ENCODE data around the gene CYSTM1.

CYSTM1 gene

DNA sequence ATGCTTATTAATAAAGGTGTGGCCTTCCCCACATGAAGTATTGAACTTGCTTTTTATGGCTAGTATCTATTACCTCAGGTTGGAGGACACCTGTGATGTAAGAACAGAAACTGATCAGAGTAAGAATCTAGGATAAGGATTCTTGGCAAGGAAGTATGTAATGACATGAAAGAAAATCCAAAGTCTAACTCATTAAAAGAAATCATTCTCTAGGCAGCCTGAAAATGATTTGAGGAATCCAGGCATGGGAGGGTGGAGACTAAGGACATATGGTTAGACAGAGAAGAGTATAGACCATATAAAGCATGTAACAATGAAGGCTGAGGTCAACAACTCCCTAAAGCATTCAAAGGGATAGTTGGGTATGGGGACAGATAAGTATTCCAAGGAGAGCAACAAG lies 95.0 kb downstream of the CYSTM1 start:
- no peaks in the 10 kb centered on the region for H3K27me3 ChIP-seq (ENCODE audit: insufficient read depth, low read length)
- H3K36me3 ChIP-seq (ENCODE audit: insufficient read depth, low read length): peaks cover 6% of the 10 kb centered on the region
- no peaks in the 10 kb centered on the region for H3K9me3 ChIP-seq (ENCODE audit: low read length)
- H2AFZ ChIP-seq (ENCODE audit: low read depth, low read length): no peak overlapping the region
- no peak overlapping the region for H3K4me3 ChIP-seq (ENCODE audit: low read length)
- peaks cover 4% of the 10 kb centered on the region for H3K4me1 ChIP-seq (ENCODE audit: insufficient read depth, low read length)

DNA sequence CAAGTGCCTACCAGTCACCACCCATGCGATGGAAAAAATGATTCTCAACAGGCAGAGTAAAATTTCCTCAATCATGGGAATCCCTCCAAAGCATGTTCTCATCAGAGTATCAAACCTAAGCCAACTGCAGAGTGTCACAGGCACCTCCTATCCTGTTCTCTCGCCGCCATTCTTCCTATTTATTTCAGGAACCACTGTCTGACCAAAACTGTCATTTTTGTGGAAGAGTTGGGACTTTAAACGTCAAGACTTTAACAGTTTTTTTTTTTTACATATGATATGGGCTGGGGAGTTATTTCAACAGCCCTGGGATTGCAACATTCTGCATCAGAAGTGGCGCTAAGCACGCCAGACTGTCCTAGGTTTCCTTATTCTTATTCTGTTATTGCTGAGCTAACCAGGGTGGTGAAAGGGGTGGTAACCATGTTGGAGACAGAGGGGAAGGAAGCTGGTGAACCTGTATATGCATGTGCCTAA lies 98.5 kb downstream of the CYSTM1 start:
- no peak overlapping the region for H3K4me3 ChIP-seq (ENCODE audit: low read length)
- no peak overlapping the region for H2AFZ ChIP-seq (ENCODE audit: low read depth, low read length)
- H3K36me3 ChIP-seq (ENCODE audit: insufficient read depth, low read length): peaks cover 11% of the 10 kb centered on the region

DNA sequence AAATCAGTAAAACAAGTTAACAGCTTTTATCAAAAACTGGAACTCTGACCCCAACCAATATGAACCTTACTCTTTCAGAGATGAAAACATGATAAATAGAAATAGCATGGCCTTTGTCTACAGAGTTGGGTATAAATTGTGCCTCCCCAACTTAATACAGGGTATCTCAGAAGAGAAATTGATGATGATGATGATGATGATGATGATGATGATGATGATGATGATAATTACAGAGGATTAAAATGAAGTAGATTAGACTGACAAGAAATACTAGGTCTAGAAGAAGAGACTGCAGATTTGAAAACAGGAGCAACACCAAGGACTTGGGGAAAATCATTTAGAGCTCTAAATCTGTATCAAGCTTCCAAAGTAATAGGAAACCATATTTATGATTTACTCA lies 100.8 kb downstream of the CYSTM1 start:
- no peak overlapping the region for H3K4me3 ChIP-seq (ENCODE audit: low read length)
- no peaks in the 10 kb centered on the region for H3K27me3 ChIP-seq (ENCODE audit: insufficient read depth, low read length)
- H2AFZ ChIP-seq (ENCODE audit: low read depth, low read length): no peak overlapping the region
- H3K36me3 ChIP-seq (ENCODE audit: insufficient read depth, low read length): peaks cover 22% of the 10 kb centered on the region
- no peaks in the 10 kb centered on the region for H3K9me3 ChIP-seq (ENCODE audit: low read length)
- H3K4me1 ChIP-seq (ENCODE audit: insufficient read depth, low read length): no peaks in the 10 kb centered on the region

More for the DNA sequence above, 98.5 kb downstream of the CYSTM1 start:
- Histone ChIP-seq H3K9me3 (ENCODE audit: low read length) (no peaks in the 10 kb centered on the region), H3K27me3 (ENCODE audit: insufficient read depth, low read length) (no peaks in the 10 kb centered on the region), H3K4me1 (ENCODE audit: insufficient read depth, low read length) (no peaks in the 10 kb centered on the region)

DNA sequence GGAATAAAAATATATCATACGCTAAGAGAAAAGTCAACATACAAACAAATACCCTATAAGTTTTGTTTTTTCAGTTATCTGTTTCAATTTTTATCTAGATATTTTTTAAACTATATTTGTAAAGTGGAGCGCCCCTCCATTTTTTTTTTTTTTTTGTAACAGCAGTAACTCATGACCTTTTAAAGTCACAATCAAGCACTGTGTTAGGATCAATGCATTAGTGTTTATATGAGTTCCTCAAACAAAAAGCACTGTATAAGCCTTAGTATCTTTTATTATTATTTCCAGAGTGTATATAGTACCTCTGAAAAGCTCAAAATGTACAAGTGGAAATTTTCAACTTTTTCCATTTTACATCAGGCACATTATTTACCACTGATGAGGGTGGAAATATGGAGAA lies 107.3 kb downstream of the CYSTM1 start:
- no peaks in the 10 kb centered on the region for H3K9me3 ChIP-seq (ENCODE audit: low read length)
- no peaks in the 10 kb centered on the region for H3K4me1 ChIP-seq (ENCODE audit: insufficient read depth, low read length)
- no peaks in the 10 kb centered on the region for H3K27me3 ChIP-seq (ENCODE audit: insufficient read depth, low read length)
- no peak overlapping the region for H3K4me3 ChIP-seq (ENCODE audit: low read length)
- H3K36me3 ChIP-seq (ENCODE audit: insufficient read depth, low read length): peaks cover 21% of the 10 kb centered on the region
- H2AFZ ChIP-seq (ENCODE audit: low read depth, low read length): no peak overlapping the region

DNA sequence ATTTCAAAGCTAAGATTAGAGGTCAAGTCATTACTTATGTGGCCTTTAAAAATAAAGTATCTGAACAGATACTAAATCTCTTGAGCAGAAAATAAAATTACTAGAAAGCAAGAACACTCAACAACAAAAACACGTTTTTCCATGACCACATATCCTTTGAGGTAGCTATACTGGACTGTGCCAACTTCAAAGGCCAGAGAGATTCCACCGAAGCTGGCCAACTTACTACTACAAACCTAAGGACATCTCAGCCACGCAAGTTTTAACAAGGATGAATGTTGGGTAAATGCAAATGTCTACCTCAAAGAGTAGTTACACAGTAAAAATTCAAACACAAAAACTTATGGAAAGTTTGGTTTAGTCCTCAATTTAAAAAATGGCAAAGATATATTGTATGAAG lies 109.0 kb downstream of the CYSTM1 start:
- no peak overlapping the region for H3K4me3 ChIP-seq (ENCODE audit: low read length)

DNA sequence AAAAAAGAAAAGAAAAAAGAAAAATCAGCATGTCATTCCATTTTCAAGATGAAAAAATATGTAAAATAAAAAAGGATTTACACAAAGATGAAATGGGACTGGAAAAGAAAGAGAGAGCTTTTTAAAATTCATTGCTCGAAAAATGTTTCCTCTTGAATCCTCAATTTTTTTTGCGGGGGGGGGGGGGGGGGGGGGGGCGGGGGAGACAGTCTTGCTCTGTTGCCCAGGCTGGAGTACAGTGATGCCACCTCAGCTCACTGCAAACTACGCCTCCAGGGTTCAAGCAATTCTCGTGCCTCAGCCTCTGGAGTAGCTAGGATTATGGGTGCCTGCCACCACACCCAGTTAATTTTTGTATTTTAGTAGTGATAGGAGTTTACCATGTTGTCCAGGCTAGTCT lies 111.4 kb downstream of the CYSTM1 start:
- no peaks in the 10 kb centered on the region for H3K9me3 ChIP-seq (ENCODE audit: low read length)
- peaks cover 1% of the 10 kb centered on the region for H3K36me3 ChIP-seq (ENCODE audit: insufficient read depth, low read length)
- no peaks in the 10 kb centered on the region for H3K4me1 ChIP-seq (ENCODE audit: insufficient read depth, low read length)
- H3K27me3 ChIP-seq (ENCODE audit: insufficient read depth, low read length): no peaks in the 10 kb centered on the region
- H2AFZ ChIP-seq (ENCODE audit: low read depth, low read length): no peak overlapping the region
- no peak overlapping the region for H3K4me3 ChIP-seq (ENCODE audit: low read length)

More for the DNA sequence above, 109.0 kb downstream of the CYSTM1 start:
- Histone ChIP-seq H3K9me3 (ENCODE audit: low read length) (no peaks in the 10 kb centered on the region), H3K27me3 (ENCODE audit: insufficient read depth, low read length) (no peaks in the 10 kb centered on the region), H3K36me3 (ENCODE audit: insufficient read depth, low read length) (peaks cover 16% of the 10 kb centered on the region), H2AFZ (ENCODE audit: low read depth, low read length) (no peak overlapping the region), H3K4me1 (ENCODE audit: insufficient read depth, low read length) (no peaks in the 10 kb centered on the region)

DNA sequence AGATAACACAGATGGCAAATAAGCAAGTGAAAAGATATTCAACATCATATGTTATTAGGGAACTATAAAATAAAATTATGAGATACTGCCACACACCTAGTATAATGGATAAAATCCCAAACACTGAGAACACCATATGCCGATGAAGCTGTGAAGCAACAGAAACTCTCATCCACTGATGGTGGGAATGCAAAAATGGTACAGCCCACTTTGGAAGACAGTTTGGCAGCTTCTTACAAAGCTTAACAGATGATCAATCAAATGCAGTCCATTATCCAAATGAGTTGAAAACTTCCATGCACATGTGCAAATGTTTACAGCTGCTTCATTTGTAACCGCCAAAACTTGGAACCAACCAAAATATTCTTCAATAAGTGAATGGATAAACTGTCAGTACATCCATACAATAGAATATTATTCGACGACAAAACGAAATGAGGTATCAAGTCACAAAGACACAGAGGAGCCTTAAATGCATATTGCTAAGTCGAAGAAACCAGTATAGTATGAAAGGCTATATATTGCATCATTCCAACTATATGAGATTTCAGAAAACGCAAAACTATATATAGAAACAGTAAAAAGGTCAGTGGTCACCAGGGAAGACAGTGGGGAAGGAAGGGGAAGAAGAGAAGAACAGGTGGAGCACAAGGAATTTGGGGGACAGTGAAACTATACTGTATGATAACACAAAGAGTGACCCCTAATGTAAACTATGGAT lies 113.0 kb downstream of the CYSTM1 start:
- no peak overlapping the region for H2AFZ ChIP-seq (ENCODE audit: low read depth, low read length)
- no peaks in the 10 kb centered on the region for H3K9me3 ChIP-seq (ENCODE audit: low read length)
- no peak overlapping the region for H3K4me3 ChIP-seq (ENCODE audit: low read length)
- no peaks in the 10 kb centered on the region for H3K27me3 ChIP-seq (ENCODE audit: insufficient read depth, low read length)
- H3K4me1 ChIP-seq (ENCODE audit: insufficient read depth, low read length): no peaks in the 10 kb centered on the region
- H3K36me3 ChIP-seq (ENCODE audit: insufficient read depth, low read length): no peaks in the 10 kb centered on the region

DNA sequence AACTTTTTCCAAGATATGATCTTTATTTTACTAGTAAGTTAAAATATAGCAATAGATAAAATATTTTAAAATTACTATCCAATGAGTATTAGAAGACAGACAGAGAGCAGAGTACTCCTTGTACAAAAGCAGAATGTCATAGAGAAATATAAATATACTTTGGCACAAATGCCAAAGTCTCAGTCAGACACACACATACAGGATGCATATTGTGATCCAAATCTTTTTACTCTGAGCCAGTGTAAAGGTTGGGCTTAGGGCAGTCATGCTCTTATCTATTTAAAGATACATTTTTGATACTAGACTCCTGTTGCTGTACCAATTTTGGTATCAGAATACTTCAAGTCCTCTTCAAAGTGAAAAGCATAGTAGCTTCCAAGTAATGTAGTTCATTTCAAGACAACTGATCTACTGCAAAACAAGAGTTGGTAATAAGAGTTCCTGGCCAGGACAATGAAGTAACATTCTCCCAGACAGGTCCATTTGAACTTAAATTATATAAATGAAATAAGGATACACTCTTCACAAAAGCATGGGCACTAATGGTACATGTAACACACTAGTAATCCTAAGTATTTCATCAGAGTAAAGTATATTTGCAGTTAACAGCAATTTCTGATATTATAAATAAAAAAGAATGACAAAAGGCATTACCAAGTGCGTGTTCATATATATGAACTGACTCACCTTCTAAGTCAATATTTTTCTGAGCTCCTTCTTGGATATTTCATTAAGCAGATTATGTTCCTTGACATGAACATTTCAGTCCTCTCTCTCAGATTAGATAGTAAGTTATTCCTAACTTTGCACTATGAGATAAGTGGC lies 117.4 kb downstream of the CYSTM1 start:
- no peaks in the 10 kb centered on the region for H3K36me3 ChIP-seq (ENCODE audit: insufficient read depth, low read length)
- no peaks in the 10 kb centered on the region for H3K9me3 ChIP-seq (ENCODE audit: low read length)
- H3K4me1 ChIP-seq (ENCODE audit: insufficient read depth, low read length): peaks cover 10% of the 10 kb centered on the region
- H2AFZ ChIP-seq (ENCODE audit: low read depth, low read length): no peak overlapping the region
- H3K4me3 ChIP-seq (ENCODE audit: low read length): no peak overlapping the region
- H3K27me3 ChIP-seq (ENCODE audit: insufficient read depth, low read length): no peaks in the 10 kb centered on the region
